SK-N-SH treated with all-trans-retinoic acid at 6 μM for 48 hours (cell line): ENCODE measurements around the gene PMM1.

Experiments used
- ARNTL ChIP-seq: fragments of 450-650 bp; formaldehyde crosslinking; IDR thresholded peaks from 2 replicates; pipeline ENCODE4 v1.5.0; 2020; ENCODE audit warnings: low read depth, mild to moderate bottlenecking, moderate library complexity, borderline replicate concordance
- BACH2 ChIP-seq: fragments of 250-450 bp; sonication (Bioruptor Pico); IDR thresholded peaks from 2 replicates; pipeline ENCODE4 v1.9.0; 2021; ENCODE audit warnings: mild to moderate bottlenecking, borderline replicate concordance
- CREB5 ChIP-seq: fragments of 250-450 bp; sonication (Bioruptor Pico); IDR thresholded peaks from 2 replicates; pipeline ENCODE4 v1.5.1; 2020; ENCODE audit warnings: low read depth, mild to moderate bottlenecking, moderate library complexity
- CSDC2 ChIP-seq: fragments of 250-450 bp; sonication (Bioruptor Pico); IDR thresholded peaks from 2 replicates; pipeline ENCODE4 v1.5.0; 2020; ENCODE audit warnings: mild to moderate bottlenecking, moderate library complexity
- OSR1 ChIP-seq: fragments of 250-450 bp; sonication (Bioruptor Pico); IDR thresholded peaks from 2 replicates; pipeline ENCODE4 v1.8.0; 2022; ENCODE audit warnings: moderate library complexity, mild to moderate bottlenecking, inconsistent platforms
- PATZ1 ChIP-seq: fragments of 250-450 bp; sonication (Bioruptor Pico); IDR thresholded peaks from 2 replicates; pipeline ENCODE4 v1.8.0; 2020; ENCODE audit warnings: mild to moderate bottlenecking, moderate library complexity, borderline replicate concordance
- POU6F1 ChIP-seq: fragments of 250-450 bp; sonication (Bioruptor Pico); IDR thresholded peaks from 2 replicates; pipeline ENCODE4 v1.8.0; 2021; ENCODE audit warnings: low read depth, mild to moderate bottlenecking, moderate library complexity, borderline replicate concordance
- RARB ChIP-seq: fragments of 250-450 bp; sonication (Bioruptor Pico); IDR thresholded peaks from 2 replicates; pipeline ENCODE4 v1.8.0; 2021; ENCODE audit warnings: mild to moderate bottlenecking, moderate library complexity
- TOX ChIP-seq: fragments of 250-450 bp; sonication (Bioruptor Pico); IDR thresholded peaks from 2 replicates; pipeline ENCODE4 v1.8.0; 2021; ENCODE audit warnings: mild to moderate bottlenecking, moderate library complexity, borderline replicate concordance
- TSHZ2 ChIP-seq: fragments of 250-450 bp; sonication (Bioruptor Pico); IDR thresholded peaks from 2 replicates; pipeline ENCODE4 v1.5.0; 2020; ENCODE audit warnings: mild to moderate bottlenecking, moderate library complexity
- ZC3H10 ChIP-seq: fragments of 250-450 bp; sonication (Bioruptor Pico); IDR thresholded peaks from 2 replicates; pipeline ENCODE4 v1.5.1; 2021; ENCODE audit warnings: mild to moderate bottlenecking, moderate library complexity
- ZFP30 ChIP-seq: fragments of 450-650 bp; formaldehyde crosslinking; IDR thresholded peaks from 2 replicates; pipeline ENCODE4 v1.5.0; 2022; ENCODE audit warnings: mild to moderate bottlenecking, moderate library complexity
- ZNF70 ChIP-seq: fragments of 450-650 bp; formaldehyde crosslinking; IDR thresholded peaks from 2 replicates; pipeline ENCODE4 v1.5.0; 2020; ENCODE audit warnings: mild to moderate bottlenecking, moderate library complexity
- ZNF8 ChIP-seq: fragments of 450-650 bp; formaldehyde crosslinking; IDR thresholded peaks from 2 replicates; pipeline ENCODE4 v1.5.0; 2020; ENCODE audit warnings: mild to moderate bottlenecking, moderate library complexity

GRCh38 chr22:41555325-41555982 is 34.2 kb downstream of the PMM1 start:
- TF ChIP-seq ZNF8 (CRISPR knock-in tag) (no peak), ZNF70 (CRISPR knock-in tag) (no peak), TOX (CRISPR knock-in tag) (no peak), OSR1 (CRISPR knock-in tag) (no peak), BACH2 (CRISPR knock-in tag) (no peak), ARNTL (CRISPR knock-in tag) (no peak), CREB5 (no peak), ZC3H10 (CRISPR knock-in tag) (no peak), PATZ1 (CRISPR knock-in tag) (no peak), RARB (no peak), POU6F1 (CRISPR knock-in tag) (no peak), CSDC2 (CRISPR knock-in tag) (no peak), TSHZ2 (CRISPR knock-in tag) (no peak), ZFP30 (CRISPR knock-in tag) (no peak)
